Camera-type eye (tissue), 1 donor: ENCODE results near the gene GUK1. TPM values are rescaled to one million over a fixed set of nuclear protein-coding genes. Genes with fewer than 3 reads are reported as not detected.

Experiments used
- total RNA-seq: library from RNA; depleted of rRNA; stranded (reverse); fragments of >200 nt; gene quantifications from one replicate; pipeline ENCODE4 v1.2.3, GENCODE V29; 2014

The GUK1 gene
- 185 TPM for total RNA-seq

GRCh38 chr1:228139931-228140723 is at the start of gene GUK1:
Gene GUK1 (plus strand): TSS chr1:228140279. CDS start chr1:228140303, 24 bp downstream.

DNA sequence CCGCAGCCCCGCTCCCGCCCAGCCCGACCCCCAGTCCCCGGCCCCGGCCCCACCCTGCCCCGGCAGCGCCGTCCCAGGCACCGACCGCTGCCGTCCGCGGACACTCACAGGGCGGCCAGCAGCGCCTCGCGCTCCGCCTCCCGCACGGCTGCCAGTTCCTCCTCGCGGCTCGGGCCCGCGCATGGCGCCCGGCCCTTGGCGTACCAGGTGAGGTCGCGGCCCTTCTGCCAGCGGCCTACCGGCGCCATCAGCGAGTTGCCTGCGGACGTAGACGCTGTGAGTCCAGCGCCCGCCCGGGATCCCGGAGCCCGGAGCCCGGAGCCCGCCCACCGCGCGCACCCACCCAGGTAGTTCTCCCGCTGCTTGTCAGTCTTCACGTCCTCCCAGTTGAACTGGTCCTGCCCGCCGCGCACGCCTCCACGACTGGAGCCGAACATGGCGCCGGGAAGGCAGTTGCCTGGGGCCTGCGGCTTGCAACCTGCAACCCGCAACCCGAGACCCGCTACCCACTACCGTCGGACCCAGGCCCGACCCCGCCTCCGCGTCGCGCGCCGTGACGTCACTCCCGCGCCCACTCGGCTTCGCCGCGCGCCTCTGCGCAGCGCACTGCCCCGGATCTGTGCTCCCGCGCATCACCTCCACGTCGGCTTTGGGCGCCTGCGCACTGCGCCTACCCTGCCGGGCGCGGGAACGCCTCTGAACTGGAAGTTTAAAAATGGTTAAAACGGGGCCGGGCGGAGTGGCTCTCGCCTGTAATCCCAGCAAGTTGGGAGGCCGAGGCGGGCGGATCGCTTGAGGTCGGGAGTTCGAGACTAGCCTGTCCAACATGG is 37.1 kb upstream of the GUK1 start, which contains the start of gene C1orf35:
C1orf35 (minus strand) TSS at position 535 of the 830 bp plus-strand sequence; CDS start at position 437, 98 bp downstream.

GRCh38 chr1:228109073-228109961 is 30.8 kb upstream of the GUK1 start, which contains the start of gene MRPL55:
Gene MRPL55 (minus strand): TSS chr1:228109299. CDS start chr1:228108260, 1,039 bp downstream.

DNA sequence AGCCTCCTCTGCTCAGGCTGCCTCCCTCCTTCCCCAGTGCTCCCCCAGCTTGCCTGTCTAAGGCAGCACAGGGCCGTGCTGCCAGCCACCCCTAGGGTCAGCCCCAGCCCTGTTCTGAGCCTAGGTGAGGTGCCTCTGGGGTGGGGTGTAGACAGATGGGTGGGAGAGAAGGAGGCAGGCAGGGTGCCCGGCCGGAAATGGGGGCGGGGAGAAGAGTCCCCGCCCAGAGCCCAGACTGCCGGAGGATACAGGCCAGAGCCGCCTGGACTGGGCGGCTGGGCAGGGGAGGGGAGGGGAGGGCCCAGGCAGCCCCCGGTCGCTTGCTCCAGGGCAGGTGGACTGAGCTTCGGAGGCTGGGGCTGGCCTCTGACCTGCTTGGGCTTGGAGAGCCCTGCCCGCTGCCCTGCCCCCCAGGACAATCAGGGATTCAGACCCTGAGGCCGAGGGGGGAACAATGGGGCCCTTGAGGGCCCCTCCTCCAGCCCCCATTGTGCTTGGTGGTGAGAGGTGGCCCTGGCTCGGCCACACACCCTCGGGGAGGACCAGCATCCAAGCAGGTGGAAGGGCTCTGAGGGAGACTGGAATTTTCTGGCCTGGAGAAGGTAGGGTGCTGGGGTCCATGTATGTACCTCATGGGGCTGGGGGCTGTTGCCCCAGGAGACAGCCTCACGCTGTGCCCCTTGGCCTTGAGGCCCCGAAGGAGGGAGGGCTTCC is 9.5 kb downstream of the GUK1 start, which contains the start of gene GJC2:
GJC2 (plus strand) TSS at position 525 of the 714 bp plus-strand sequence. CDS start 7,829 bp downstream, outside the sequence.

GRCh38 chr1:228165372-228166169 is 25.5 kb downstream of the GUK1 start, which contains the start of gene IBA57:
Gene IBA57 (plus strand): TSS chr1:228165804. CDS start chr1:228165817, 13 bp downstream.

Other genes starting within 250 kb of the GUK1 start
- gene WNT9A, start 192.3 kb upstream of the GUK1 start, total RNA-seq = 4.3 TPM
- gene WNT3A, start 133.3 kb upstream of the GUK1 start, total RNA-seq = 0.22 TPM
- gene ARF1, start 57.6 kb upstream of the GUK1 start, total RNA-seq = 184 TPM
- gene C1orf35, start 37.0 kb upstream of the GUK1 start, total RNA-seq = 14.3 TPM
- gene MRPL55, start 31.0 kb upstream of the GUK1 start, total RNA-seq = 36.6 TPM
- 2.1 TPM for gene GJC2, start 9.7 kb downstream of the GUK1 start, total RNA-seq
- gene IBA57, start 25.5 kb downstream of the GUK1 start, total RNA-seq = 13.7 TPM
- gene OBSCN, start 67.8 kb downstream of the GUK1 start, total RNA-seq = 86.5 TPM